PFSK-1 (cell line): ENCODE measurements around the gene LGALSL. TPM values are rescaled to one million over a fixed set of nuclear protein-coding genes. Genes with fewer than 3 reads are reported as not detected.

Source experiments
- FOXP2 ChIP-seq: optimal IDR thresholded peaks from 2 replicates; pipeline ENCODE3; 2011; ENCODE audit warnings: borderline replicate concordance, control low read depth, inconsistent platforms; ENCODE audit not compliant: insufficient read depth; ENCODE audit errors: extremely low read length, extremely low read depth
- POLR2AphosphoS5 ChIP-seq: IDR thresholded peaks from 2 replicates; pipeline ENCODE4 v1.6.1; 2012; ENCODE audit warnings: low read depth, mild to moderate bottlenecking, control low read depth, low read length, moderate library complexity
- SIN3A ChIP-seq: IDR thresholded peaks from 2 replicates; pipeline ENCODE4 v1.6.1; 2012; ENCODE audit warnings: mild to moderate bottlenecking, low read length, moderate library complexity, borderline replicate concordance; ENCODE audit not compliant: insufficient read depth
- TAF1 ChIP-seq: IDR thresholded peaks from 2 replicates; pipeline ENCODE4 v1.6.1; 2012; ENCODE audit warnings: low read length, control low read depth, borderline replicate concordance; ENCODE audit not compliant: insufficient read depth
- polyA plus RNA-seq: library from polyadenylated mRNA; unstranded; fragments of >200 nt; gene quantifications from one replicate; pipeline ENCODE4 v1.2.1, GENCODE V29; 2012; ENCODE audit warnings: low read depth, missing spikeins; ENCODE audit not compliant: insufficient read length
- TF ChIP-seq, protein P1 (sequence below), 2 experiments: IDR thresholded peaks; 2 replicates each; pipeline versions ENCODE4 v1.6.1 to v1.8.0; 2011 to 2012; ENCODE audit warnings: low read depth in 2 of 2, low read length in 2 of 2, control low read depth in 1 of 2, inconsistent platforms in 1 of 2, mild to moderate bottlenecking in 1 of 2, moderate library complexity in 1 of 2; ENCODE audit not compliant: insufficient read depth in 1 of 2

Gene LGALSL
- polyA plus RNA-seq = 8.4 TPM

DNA sequence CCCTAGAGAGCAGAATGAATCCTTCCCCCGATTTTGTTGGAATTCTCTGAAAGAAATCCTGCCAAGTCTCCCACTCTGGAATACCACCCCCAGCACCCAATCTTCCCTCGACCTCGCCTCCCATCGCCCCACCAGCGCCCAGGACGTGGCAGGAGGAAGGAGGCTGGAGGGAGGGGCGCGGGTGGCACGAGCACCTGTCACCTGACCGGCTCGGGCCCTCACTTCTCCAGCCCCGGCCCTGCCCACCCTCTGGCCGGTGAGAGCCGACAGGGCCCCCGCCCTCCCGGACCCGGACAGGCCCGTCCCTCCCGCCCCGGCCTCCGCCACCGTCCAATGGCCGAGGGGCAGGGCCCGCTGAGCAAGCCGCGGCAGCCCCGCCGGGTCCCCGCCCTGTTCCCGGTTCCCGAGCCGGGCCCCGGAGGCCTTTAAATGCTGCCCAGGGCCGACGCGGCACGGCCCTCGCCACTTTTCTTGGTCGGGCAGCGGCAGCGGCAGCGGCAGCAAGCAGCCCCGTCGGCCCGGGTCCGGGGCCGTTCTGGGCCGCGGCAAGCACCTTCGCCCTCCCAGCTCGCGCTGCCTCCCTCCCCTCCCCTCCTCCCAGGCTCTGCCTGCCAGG lies at the start of gene LGALSL:
LGALSL (plus strand) TSS at position 393 of the 616 bp plus-strand sequence. CDS start 384 bp downstream, outside the sequence.
- peak; percentile 26; the same call in 1 of the 2 replicates for TF ChIP-seq POLR2AphosphoS5
- TF ChIP-seq FOXP2 = no peak

DNA sequence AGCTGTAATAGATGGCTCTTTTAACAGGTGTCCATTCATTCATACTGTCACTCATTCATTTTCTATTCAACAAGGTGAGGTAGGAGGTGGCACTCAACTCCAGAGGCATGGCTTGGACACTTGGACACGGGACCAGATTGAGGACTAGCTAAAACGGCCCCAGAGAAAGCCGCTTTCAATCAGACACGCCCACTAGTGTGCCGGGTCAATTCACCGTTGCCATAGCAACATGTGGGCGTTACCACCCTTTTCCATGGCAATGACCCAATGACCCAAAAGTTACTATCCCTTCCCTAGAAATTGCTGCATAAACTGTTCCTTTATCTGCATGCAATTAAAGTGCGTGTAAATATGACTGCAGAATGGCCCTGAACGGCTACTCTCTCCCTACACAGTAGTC lies 49.2 kb upstream of the LGALSL start:
- TF ChIP-seq POLR2AphosphoS5 (no peak), TAF1 (no peak), SIN3A (no peak; the same call in 1 of the 2 replicates), FOXP2 (no peak)
- TF ChIP-seq, protein P1, sequence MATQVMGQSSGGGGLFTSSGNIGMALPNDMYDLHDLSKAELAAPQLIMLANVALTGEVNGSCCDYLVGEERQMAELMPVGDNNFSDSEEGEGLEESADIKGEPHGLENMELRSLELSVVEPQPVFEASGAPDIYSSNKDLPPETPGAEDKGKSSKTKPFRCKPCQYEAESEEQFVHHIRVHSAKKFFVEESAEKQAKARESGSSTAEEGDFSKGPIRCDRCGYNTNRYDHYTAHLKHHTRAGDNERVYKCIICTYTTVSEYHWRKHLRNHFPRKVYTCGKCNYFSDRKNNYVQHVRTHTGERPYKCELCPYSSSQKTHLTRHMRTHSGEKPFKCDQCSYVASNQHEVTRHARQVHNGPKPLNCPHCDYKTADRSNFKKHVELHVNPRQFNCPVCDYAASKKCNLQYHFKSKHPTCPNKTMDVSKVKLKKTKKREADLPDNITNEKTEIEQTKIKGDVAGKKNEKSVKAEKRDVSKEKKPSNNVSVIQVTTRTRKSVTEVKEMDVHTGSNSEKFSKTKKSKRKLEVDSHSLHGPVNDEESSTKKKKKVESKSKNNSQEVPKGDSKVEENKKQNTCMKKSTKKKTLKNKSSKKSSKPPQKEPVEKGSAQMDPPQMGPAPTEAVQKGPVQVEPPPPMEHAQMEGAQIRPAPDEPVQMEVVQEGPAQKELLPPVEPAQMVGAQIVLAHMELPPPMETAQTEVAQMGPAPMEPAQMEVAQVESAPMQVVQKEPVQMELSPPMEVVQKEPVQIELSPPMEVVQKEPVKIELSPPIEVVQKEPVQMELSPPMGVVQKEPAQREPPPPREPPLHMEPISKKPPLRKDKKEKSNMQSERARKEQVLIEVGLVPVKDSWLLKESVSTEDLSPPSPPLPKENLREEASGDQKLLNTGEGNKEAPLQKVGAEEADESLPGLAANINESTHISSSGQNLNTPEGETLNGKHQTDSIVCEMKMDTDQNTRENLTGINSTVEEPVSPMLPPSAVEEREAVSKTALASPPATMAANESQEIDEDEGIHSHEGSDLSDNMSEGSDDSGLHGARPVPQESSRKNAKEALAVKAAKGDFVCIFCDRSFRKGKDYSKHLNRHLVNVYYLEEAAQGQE (IDR thresholded peaks at IDR 0.05; ENCODE audit: insufficient read depth in 1 of 2, low read depth in 2 of 2, low read length in 2 of 2) = no peak

DNA sequence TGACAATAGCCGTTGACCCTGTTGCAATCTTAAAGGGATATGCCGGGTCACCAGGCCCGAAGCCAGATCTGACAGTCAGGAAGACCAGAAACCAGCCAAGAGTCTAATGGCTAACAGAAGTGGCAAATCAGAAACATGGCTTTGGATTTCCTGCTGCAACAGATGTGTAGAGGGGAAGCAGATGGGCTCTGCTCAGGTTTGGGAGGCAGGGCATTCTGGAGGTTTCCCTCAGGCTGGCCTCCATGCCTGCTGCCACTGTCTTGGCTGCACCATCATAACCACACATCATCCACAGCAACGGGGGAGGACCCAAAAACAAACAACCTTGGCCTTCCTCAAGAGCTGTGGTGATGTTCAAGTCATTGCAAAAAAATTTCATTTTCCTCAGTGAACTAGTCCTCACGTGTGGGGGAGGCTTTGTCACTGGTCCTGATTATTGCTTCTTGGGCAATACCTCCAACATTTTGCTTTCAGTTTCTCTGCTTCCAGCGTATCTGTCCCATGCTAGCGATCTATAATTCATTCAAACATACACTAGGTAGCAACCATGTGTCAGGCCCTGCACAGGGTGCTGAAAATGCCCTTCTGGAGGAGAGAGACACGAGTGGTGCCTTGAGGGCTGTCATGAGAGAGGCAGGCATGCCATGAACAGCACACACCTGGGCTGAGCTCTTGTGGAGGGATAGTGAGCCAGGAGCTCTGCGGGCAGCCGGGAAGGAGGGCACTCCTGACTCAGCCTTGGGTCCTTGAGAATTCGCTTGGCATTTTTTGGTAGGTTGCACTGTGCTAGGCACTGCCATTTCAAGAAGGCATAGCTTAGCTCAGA lies 48.2 kb upstream of the LGALSL start:
- TF ChIP-seq FOXP2 (no peak), SIN3A (no peak), POLR2AphosphoS5 (no peak), TAF1 (no peak)
- TF ChIP-seq, protein P1 (IDR thresholded peaks at IDR 0.05; ENCODE audit: insufficient read depth in 1 of 2, low read depth in 2 of 2, low read length in 2 of 2) = no peak

DNA sequence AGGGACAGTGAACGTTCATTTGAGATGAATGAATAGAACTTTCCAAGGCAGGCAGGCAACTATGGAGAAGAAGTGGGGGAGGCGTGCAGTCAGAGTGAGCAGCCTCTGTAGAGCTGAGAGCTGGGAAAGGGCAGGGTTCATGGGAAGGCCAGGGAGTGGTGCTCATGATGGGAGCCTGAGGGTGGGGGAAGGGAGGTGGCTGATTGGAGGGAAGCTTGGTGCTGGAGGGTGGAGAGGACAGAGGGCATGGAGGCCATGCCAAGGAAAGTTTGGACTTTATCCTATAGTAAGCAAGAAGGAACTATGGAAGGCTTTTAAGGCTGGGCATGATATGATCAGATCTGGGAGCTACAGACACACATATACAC lies 47.6 kb upstream of the LGALSL start:
- TF ChIP-seq SIN3A (no peak), TAF1 (no peak), POLR2AphosphoS5 (no peak), FOXP2 (no peak)
- TF ChIP-seq, protein P1 (IDR thresholded peaks at IDR 0.05; ENCODE audit: insufficient read depth in 1 of 2, low read depth in 2 of 2, low read length in 2 of 2) = no peak

DNA sequence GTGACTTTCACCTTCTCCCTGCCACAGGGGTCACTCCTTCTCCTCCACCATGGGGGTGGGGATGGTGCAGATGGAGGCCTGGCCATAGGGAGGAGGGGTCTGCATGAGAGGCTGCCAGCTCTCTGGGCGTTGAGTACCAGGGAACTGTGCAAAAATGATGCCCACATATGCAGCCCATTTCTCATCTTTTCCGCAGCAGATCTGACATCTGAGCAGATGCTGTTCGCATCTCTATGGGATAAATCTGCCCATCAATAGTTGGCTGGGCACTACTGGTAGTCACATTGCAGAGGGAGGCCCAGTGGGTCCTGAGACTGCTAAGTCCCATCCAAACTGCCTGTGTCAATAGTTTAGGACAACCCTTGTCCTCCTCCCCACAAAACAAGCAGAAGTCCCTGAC lies 45.9 kb upstream of the LGALSL start:
- TF ChIP-seq TAF1 = no peak
- TF ChIP-seq FOXP2 = no peak
- TF ChIP-seq SIN3A = no peak
- no peak for TF ChIP-seq POLR2AphosphoS5
- TF ChIP-seq, protein P1 (IDR thresholded peaks at IDR 0.05; ENCODE audit: insufficient read depth in 1 of 2, low read depth in 2 of 2, low read length in 2 of 2) = no peak
